OCI-LY1 (cell line): ENCODE measurements around the gene GNAO1.

ENCODE experiments used
- H2AFZ ChIP-seq: fragments of 200-600 bp; sonication (generic), shearing (Covaris generic); 2 replicates; pipeline ENCODE4 v1.6.0; 2014; ENCODE audit warnings: antibody characterized with exemption, mild to moderate bottlenecking, low read length
- H3F3A ChIP-seq: fragments of 200-600 bp; sonication (generic), shearing (Covaris generic); 2 replicates; pipeline ENCODE4 v1.6.0; 2014; ENCODE audit warnings: mild to moderate bottlenecking, antibody characterized with exemption, low read length, moderate library complexity; ENCODE audit not compliant: insufficient read depth
- H3K27ac ChIP-seq: fragments of 200-600 bp; sonication (generic); 2 replicates; pipeline ENCODE4 v1.5.1; 2014; ENCODE audit warnings: low read length, mixed run types, mild to moderate bottlenecking, low read depth; ENCODE audit not compliant: poor library complexity, severe bottlenecking
- H3K27me3 ChIP-seq: fragments of 200-600 bp; sonication (generic); 2 replicates; pipeline ENCODE4 v1.6.0; 2014; ENCODE audit warnings: antibody characterized with exemption, mild to moderate bottlenecking, low read length, moderate library complexity; ENCODE audit not compliant: insufficient read depth
- H3K36me3 ChIP-seq: fragments of 200-600 bp; sonication (generic); 2 replicates; pipeline ENCODE4 v1.6.1; 2014; ENCODE audit warnings: mild to moderate bottlenecking, antibody characterized with exemption, low read length, moderate library complexity, mixed read lengths; ENCODE audit not compliant: insufficient read depth
- H3K4me1 ChIP-seq: fragments of 200-600 bp; sonication (generic); 2 replicates; pipeline ENCODE4 v1.5.1; 2014; ENCODE audit warnings: mild to moderate bottlenecking, low read length, moderate library complexity; ENCODE audit not compliant: insufficient read depth, severe bottlenecking
- H3K4me2 ChIP-seq: fragments of 200-600 bp; sonication (generic), shearing (Covaris generic); 2 replicates; pipeline ENCODE4 v1.6.1; 2014; ENCODE audit warnings: low read length
- H3K4me3 ChIP-seq: fragments of 200-600 bp; sonication (generic); 2 replicates; pipeline ENCODE4 v1.5.1; 2014; ENCODE audit warnings: low read length, low read depth, mild to moderate bottlenecking, mixed read lengths; ENCODE audit not compliant: poor library complexity, severe bottlenecking
- H3K79me2 ChIP-seq: fragments of 200-600 bp; shearing (Covaris generic); 2 replicates; pipeline ENCODE4 v1.6.1; 2016; ENCODE audit warnings: mixed run types, low read length, mixed read lengths; ENCODE audit not compliant: insufficient read depth
- H3K9ac ChIP-seq: fragments of 200-600 bp; sonication (generic), shearing (Covaris generic); 2 replicates; pipeline ENCODE4 v1.6.1; 2014; ENCODE audit warnings: mild to moderate bottlenecking, low read length, mixed read lengths
- H3K9me2 ChIP-seq: fragments of 200-600 bp; sonication (generic), shearing (Covaris generic); 2 replicates; pipeline ENCODE4 v1.6.1; 2014; ENCODE audit warnings: low read depth, mild to moderate bottlenecking, low read length, mixed read lengths
- H3K9me3 ChIP-seq: fragments of 200-600 bp; shearing (Covaris generic); 2 replicates; pipeline ENCODE4 v1.6.1; 2014; ENCODE audit warnings: low read length, mixed read lengths
- H4K20me1 ChIP-seq: fragments of 200-600 bp; sonication (generic), shearing (Covaris generic); 2 replicates; pipeline ENCODE4 v1.6.0; 2016; ENCODE audit warnings: mild to moderate bottlenecking, low read length; ENCODE audit not compliant: insufficient read depth
- EZH2 ChIP-seq: fragments of 200-600 bp; sonication (generic), shearing (Covaris generic); IDR thresholded peaks from 2 replicates; pipeline ENCODE4 v1.8.0; 2017; ENCODE audit warnings: borderline replicate concordance, mixed run types, mild to moderate bottlenecking, antibody characterized with exemption, low read length, moderate library complexity, mixed read lengths
- TF ChIP-seq, protein P1 (sequence below): fragments of 200-600 bp; sonication (generic), shearing (Covaris generic); IDR thresholded peaks from 2 replicates; pipeline ENCODE4 v1.5.1; 2017; ENCODE audit warnings: mild to moderate bottlenecking, antibody characterized with exemption, low read length, moderate library complexity, mixed read lengths

GNAO1 gene

DNA sequence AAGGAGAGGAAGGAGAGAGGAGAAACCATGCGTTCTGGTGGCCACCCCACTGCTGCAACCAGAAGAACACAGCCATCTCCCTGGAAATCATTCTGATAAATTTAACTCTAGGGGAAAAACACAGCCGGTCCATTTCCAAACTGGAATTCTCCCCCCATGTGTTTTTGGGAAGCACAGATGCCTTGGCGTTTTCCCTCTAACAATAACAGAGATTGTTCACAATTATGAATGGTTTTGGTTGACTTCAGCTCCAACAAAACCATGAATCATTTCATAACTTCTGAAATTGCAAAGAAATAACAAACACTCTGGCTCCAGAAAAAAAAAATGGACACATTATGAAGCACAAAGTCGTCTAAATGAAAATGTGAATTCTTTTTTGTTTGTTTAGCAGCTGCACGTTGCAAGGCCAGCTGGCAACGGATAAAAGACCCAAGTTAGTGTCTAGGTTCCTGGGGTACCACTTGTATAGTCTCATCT lies 46.2 kb downstream of the GNAO1 start:
- H3K4me2 ChIP-seq = no peak overlapping the region
- H4K20me1 ChIP-seq = no peaks in the 10 kb centered on the region
- H3K9me3 ChIP-seq = no peaks in the 10 kb centered on the region
- no peak overlapping the region for H3K9ac ChIP-seq
- no peaks in the 10 kb centered on the region for H3K79me2 ChIP-seq
- no peaks in the 10 kb centered on the region for H3K36me3 ChIP-seq
- H3K4me1 ChIP-seq = no peaks in the 10 kb centered on the region
- H3K4me3 ChIP-seq = no peak overlapping the region
- H3K9me2 ChIP-seq = no peaks in the 10 kb centered on the region
- no peak for TF ChIP-seq EZH2
- TF ChIP-seq, protein P1, sequence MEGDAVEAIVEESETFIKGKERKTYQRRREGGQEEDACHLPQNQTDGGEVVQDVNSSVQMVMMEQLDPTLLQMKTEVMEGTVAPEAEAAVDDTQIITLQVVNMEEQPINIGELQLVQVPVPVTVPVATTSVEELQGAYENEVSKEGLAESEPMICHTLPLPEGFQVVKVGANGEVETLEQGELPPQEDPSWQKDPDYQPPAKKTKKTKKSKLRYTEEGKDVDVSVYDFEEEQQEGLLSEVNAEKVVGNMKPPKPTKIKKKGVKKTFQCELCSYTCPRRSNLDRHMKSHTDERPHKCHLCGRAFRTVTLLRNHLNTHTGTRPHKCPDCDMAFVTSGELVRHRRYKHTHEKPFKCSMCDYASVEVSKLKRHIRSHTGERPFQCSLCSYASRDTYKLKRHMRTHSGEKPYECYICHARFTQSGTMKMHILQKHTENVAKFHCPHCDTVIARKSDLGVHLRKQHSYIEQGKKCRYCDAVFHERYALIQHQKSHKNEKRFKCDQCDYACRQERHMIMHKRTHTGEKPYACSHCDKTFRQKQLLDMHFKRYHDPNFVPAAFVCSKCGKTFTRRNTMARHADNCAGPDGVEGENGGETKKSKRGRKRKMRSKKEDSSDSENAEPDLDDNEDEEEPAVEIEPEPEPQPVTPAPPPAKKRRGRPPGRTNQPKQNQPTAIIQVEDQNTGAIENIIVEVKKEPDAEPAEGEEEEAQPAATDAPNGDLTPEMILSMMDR = no peak
- no peak overlapping the region for H3K27ac ChIP-seq
- no peak overlapping the region for H2AFZ ChIP-seq
- H3K27me3 ChIP-seq = no peaks in the 10 kb centered on the region
- no peaks in the 10 kb centered on the region for H3F3A ChIP-seq

GRCh38 chr16:56238188-56238587 lies 46.9 kb downstream of the GNAO1 start:
- H3K4me1 ChIP-seq = no peaks in the 10 kb centered on the region
- H3K9ac ChIP-seq = no peak overlapping the region
- H2AFZ ChIP-seq = no peak overlapping the region
- no peaks in the 10 kb centered on the region for H4K20me1 ChIP-seq
- TF ChIP-seq EZH2 = no peak
- TF ChIP-seq, protein P1 = no peak
- H3K9me3 ChIP-seq = no peaks in the 10 kb centered on the region
- H3K4me3 ChIP-seq = no peak overlapping the region
- H3K9me2 ChIP-seq = no peaks in the 10 kb centered on the region
- H3K79me2 ChIP-seq = no peaks in the 10 kb centered on the region
- H3K36me3 ChIP-seq = no peaks in the 10 kb centered on the region
- H3K4me2 ChIP-seq = no peak overlapping the region
- H3K27ac ChIP-seq = no peak overlapping the region
- no peaks in the 10 kb centered on the region for H3F3A ChIP-seq
- no peaks in the 10 kb centered on the region for H3K27me3 ChIP-seq

DNA sequence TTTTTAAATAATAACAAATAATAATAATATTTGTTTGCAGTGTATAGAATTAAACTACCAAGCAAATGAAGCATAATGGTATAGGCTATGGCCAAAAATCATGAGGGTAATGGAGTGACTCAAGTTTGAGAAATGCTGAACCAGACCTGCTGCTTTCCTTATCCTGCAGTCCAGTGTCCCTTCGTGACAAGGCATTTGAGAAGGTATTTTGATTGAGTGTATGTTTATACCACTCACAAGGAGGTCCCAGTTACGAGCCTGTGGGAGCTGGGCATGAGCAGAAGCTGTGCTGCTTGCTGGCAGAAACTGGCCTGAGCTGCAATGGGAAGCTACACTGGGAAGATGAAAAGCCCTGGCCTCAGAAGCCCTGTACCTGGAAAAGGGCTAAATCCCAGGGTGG lies 50.3 kb downstream of the GNAO1 start:
- Histone ChIP-seq H3K9ac (no peak overlapping the region), H3K4me1 (no peaks in the 10 kb centered on the region), H3K36me3 (no peaks in the 10 kb centered on the region), H3K27ac (no peak overlapping the region), H2AFZ (no peak overlapping the region), H3K4me3 (no peak overlapping the region), H4K20me1 (no peaks in the 10 kb centered on the region), H3K9me3 (no peaks in the 10 kb centered on the region), H3F3A (no peaks in the 10 kb centered on the region), H3K27me3 (no peaks in the 10 kb centered on the region), H3K9me2 (no peaks in the 10 kb centered on the region), H3K79me2 (no peaks in the 10 kb centered on the region), H3K4me2 (no peak overlapping the region)
- no peak for TF ChIP-seq EZH2
- TF ChIP-seq, protein P1 = no peak
